SH-SY5Y (cell line): ENCODE measurements around the gene RRH.

Experiments used
- GATA2 ChIP-seq: IDR thresholded peaks from 2 replicates; pipeline ENCODE4 v1.6.1; 2011; ENCODE audit warnings: mild to moderate bottlenecking, low read depth, low read length
- GATA3 ChIP-seq: IDR thresholded peaks from 2 replicates; pipeline ENCODE4 v1.6.1; 2011; ENCODE audit warnings: low read depth, mild to moderate bottlenecking, low read length, moderate library complexity

- TF ChIP-seq GATA2 (no peak), GATA3 (no peak)
These were observed 42.3 kb downstream of the RRH start for GRCh38 chr4:109870061-109870460.
